Stromal cell of bone marrow (primary cell): ENCODE measurements around the gene NRP1.
"Not testable (repeated sequence)": the region's sequence is repeated elsewhere in the genome, so short reads cannot be mapped to it uniquely, and the experiment has no call there.

Experiments used
- DNase-seq: peaks from one replicate; pipeline ENCODE4 v3.0.0-alpha.2; 2012; ENCODE audit warnings: low read depth

The NRP1 gene

DNA sequence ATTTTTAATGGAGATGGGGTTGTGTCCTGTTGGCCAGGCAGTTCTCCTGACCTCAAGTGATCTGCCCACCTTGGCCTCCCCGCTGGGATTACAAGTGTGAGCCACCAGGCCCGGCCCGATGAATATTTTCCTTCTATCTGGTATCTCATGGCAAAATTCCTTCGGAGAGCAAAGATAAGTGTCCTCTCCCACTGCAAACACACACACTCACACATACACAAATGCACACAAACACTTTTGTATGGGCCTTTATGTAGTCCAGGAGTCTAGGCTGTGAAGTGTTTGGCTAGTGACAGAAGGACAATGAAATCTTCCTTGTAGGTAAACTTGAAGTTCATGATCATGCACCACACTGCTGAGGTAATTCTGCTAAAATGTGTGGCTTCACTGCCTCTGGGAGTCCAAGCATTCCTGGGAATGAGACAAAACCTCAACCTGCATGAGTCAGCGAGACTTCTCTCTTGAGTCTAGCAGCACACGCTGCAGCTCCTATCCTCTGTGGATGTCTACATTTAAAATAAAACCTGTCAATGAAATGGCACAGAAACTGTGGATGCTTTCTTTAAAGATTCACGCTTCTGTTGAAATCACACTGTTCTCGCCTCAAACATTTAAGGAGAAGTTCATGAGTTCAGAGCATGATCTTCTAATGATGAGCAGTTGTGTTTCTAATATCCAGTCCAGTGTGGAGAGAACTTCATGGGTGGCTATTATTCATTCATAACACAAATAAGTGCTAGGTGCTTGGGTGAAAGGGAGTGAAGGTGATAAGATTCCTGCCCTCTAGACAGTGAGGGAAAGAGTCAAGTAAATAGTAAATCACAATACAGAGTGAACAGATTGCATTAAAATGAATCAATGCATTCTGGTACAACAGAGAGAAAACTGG, 96.5 kb downstream of the NRP1 start:
- peak; percentile 72 for DNase-seq

DNA sequence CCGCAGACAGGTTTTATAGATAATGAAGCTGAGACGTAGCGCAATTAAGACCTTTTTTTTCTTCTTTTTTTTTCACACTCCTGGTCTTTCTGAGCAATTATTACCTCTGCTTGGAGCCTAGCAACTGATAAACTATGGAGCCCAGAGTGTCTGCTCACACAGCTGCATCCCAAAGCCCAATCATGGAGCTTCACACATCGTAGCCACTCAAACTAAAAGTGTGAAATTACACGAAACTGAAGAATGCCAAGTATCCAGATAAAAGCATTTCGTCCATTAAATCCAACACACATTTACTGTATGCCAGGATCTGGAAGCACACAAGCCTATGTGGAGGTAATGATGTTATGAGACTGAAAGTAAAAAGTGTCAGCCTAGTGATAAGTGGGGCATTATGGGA, 97.6 kb downstream of the NRP1 start:
- no peak for DNase-seq

DNA sequence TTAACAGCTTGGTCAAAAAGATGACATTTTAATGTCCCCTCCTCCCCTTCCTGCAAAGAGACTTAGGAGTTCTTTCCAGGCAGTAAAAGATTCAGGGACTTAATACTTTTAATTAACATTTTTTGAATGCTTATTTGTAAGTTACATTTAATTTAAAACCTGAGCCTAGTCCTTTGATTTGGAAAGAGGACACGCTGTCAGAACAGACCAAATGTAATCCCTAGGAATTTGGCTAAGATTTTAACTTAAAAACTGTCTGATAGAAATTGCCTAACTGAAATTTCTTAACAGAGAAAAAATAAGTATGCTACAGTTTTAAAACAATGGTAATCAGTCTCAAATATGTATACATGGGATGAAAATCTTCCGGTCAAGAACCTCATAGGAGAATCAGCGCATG, 98.5 kb downstream of the NRP1 start:
- no peak for DNase-seq

DNA sequence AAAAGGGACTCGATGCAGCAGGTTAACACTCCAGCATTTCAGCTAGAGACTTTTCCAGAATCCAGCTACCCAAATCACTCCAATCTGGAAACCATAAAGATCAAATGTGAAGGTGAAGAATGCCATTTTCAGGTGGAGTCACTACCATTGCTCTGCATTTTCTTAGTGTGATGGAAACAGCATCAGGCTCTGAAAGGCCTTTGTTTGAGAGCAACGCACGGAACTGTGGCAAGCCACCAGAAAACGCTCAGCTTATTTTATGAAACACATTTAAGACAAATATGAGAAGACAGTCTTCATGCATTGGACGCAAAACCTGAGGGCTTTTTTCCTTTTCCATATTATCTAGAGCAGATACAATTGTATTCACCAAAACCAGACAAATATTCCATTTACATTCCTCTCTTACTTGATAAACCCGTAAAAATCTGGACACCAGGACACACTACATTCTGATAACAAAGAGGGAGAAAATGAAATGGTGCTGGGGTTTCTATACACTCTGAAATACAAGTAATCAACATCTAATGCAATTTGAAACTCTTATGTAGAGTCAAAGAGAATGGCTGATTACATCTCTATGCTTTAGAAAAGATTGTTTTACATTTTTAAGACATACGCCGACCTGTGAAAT, 99.1 kb downstream of the NRP1 start:
- no peak for DNase-seq

DNA sequence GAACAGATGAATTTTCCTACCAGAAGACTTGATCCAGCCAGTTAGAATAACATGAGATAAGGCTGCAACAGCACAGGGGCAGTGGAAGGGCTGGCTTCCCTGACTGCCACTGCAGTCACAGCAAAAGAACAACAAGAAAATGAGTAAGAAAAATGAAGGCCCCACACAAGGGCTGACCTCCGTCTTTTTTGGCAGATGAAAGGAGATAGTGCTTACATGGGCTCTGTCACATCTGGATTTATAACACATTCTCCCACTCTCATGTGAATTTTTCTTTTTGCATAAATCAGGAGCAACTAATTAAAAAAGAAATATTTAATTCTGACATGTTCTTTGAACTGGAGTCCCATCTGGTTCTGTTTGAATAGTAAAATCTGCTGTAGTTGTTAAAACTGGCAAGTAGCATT, 99.6 kb downstream of the NRP1 start:
- no peak for DNase-seq

DNA sequence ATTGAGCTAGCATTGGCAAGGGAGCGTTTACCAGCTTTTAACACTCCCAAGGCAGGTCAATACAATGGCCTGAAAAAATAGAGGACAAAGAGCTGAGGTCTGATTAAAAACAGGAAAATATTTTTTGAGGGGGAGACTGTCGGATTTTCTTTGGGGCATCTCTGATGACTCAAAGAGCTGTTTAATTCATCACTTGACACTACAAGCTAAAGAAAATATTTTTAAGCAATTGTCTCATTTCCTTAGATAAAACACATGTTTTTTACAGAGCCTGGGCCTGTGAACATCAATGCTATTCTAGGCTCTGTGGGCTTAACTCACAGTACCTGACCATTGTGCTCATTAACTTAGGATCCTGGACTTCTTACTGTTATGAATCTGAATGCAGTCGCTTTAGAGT, 100.8 kb downstream of the NRP1 start:
- DNase-seq, result no peak

DNA sequence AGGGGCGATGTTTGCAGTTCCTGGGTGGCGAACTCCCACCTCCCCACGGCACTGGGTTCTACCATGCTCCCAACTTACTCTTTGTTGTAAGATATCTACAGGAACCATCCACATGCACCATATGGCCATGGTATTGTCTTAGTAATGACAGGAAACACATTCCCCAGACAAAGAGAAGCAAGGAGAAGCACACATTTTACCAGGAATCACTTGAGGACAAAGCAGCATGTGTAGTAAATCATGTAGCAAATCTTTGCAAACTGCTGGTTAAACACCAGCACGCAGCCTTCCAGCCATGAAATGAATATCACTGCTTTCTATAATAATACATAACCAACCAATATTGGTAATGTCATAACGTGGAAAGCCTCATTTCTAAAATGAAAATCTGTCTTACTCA, 101.2 kb downstream of the NRP1 start:
- DNase-seq, result no peak

DNA sequence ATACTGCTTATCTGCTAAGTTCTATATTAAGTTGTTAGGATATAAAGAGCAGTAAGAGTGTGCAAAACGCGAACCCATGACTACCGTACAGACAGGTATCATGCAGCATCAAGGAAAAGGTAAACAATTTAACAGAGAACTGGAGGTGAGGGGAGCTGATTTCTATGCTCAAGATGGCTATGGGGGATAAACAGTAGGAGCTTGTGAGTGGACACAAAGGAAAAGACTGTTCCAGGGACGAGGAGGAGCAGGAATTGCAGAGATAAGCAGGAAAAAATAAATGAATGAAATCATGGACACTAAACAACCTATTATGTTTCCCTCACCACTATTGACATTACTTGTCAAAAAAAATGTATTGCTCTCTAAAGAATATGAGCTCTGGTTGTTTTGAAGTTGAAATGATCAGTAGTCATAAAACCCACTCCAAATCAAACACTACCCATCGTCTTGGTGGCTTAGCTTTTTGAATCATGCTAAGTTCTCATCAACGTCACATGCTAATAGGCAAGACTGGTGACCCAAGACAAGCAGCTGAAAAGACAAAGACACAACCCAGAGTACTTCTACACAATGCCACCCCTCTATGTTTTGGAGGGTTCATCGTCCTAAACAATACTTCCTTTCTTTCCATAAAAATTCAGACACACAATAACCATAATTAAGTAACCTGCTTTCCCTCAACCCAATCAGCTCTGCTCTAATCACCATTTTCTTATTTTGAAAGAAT, 102.7 kb downstream of the NRP1 start:
- DNase-seq, result no peak

DNA sequence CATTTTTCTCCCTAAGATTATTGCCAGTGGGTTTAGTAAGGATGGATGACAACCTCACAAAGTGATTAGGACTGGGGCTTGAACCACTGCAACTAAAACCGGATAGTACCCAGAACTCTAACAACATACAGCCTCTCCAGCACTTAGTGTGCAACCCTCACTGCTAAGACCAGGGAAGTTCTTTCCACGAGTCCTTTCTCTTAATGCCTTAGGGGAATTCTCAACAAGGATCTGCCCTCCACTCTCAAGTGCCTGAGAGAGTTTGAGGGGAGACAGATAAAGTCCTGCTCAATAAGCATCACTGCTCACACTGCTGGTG, 104.6 kb downstream of the NRP1 start:
- no peak for DNase-seq

DNA sequence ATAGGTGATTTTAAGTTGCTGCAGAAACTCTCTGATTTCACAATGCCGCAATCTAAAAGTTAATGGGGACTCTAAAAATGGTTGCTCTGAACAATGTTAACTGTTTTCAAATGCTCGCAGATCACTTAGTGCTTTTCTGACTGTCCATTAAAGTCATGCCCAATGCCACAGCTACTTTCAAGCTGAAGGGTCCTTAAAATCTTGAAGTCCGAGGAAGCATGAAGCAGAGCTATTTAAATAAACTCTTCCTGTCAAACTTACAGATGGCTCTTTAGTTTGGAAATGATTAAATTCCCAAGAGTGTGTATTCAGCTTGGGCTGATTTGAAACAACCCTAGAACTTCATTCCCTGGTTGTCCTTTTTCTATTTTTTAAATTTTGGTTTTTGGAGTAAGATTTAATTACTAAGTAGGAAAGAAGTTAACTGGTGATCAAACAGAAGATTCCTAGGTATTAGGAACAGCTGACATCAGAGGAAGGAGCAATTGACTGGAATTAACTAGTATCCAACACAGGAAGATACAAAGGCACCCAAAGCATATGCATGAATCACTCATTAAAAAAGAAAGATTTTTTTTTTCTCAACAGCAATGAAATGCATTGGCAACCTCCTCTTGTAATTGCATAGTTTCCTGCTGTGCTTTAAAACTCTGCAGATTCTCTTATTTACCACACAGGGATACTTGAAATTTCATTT, 105.1 kb downstream of the NRP1 start:
- no peak for DNase-seq

DNA sequence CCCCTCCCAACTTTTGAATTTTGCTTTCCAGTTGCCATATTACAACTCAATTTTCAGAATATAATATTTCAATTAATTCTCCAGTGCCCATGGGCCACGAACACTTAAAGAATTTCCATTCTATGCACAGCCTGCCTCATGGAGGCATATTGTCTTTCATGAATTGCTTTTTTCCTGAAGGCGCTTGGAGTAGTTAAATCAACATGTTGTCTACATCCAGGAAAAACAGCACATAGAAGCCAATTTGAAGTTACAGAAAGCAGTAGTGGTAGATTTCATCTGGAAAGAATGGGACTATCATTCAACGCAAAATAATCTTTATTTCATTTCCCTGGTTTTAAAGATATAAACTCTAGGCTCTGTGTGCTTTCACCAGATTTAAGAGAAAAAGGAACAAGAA, 106.0 kb downstream of the NRP1 start:
- DNase-seq, result no peak

DNA sequence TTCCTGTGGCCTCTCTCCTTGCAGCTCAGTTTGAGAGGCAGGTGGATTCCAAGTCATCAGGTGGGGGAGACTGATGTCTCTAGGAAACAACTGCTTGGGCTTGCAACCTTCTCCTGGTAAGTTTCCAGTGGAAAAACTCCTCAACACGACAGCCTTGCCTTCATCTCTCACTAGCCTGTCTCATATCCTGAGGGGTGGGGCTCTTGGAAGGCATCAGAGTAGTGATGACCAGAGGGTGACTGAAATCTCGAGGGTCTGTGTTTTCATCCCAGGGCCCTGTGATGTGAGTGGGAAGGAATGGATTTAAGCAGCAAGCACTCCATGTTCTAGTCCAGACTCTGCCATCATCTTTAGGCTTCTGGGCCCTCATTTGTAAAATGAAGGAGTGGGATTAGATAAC, 107.0 kb downstream of the NRP1 start:
- DNase-seq, result no peak

DNA sequence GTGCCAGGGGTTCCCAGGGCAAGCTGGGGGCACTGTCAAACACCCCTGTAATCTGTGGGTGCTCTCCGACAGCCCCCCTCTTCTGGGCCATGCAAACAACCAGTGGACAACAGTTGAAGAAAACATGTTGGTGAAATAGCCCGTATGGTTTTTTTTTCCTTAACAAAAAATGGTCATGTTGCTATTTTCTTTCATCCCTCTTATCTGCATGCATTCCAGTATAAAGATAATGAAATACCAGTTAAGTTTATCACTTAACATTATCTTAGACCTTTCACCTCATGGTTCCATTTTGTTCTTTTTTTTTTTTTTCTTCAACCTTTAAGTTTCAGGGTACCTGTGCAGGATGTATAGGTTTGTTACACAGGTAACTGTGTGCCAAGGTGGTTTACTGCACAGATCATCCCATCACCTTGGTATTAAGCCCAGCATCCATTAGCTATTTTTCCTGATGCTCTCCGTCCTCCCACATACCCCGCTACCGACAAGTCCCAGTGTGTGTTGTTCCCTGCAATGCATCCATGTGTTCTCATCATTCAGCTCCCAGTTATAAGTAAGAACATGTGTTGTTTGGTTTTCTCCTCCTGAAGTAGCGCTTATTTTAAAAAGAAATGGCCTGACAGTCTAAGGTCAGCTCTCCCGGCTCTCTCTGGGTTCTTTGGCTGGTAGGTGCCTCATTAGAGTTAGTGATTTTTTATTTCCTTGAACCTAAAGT, 110.1 kb downstream of the NRP1 start:
- no peak for DNase-seq

DNA sequence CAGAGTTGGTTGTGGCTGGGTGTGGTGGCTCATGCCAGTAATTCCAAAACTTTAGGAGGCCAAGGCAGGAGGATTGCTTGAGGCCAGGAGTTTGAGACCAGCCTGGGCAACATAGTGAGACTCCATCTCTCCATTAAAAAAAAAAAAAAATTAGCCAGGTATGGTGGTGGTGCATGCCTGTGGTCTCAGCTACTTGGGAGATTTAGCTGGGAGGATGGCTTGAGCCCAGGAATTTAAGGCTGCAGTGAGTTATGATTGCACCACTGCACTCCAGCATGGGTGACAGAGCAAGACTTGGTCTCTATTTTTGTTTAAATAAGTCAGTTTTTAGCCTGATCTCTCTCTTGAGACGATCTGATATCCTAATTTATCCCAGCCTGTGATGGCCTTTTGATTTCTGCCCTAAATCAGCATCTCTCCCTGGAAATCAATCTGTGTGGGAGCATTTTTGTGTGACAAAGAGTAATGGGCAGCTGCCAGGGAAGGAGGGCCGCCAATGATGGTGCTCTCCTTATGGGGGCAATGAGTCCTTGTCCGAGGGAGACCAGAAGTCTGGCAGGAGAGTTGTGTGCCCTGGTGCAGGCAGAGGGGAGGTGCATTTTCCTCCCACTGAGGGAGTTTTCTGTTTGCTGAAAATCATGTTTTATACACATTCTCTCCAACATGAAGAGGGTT, 111.0 kb downstream of the NRP1 start:
- no peak for DNase-seq

DNA sequence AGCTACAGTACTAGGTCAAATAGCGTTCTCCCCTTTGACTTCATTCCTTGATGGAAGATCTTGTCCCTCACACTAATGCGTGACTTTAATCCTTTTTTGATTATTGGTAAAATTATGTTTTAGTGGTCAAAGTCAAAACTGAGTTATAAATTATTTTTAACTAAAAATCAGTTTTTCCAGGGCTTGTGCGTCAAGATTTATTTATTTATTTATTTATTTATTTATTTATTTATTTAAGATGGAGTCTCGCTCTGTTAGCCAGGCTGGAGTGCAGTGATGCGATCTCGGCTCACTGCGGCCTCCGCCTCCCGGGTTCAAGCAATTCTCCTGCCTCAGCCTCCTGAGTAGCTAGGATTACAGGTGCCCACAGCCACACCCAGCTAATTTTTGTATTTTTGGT, 112.2 kb downstream of the NRP1 start:
- not testable (repeated sequence) for DNase-seq

DNA sequence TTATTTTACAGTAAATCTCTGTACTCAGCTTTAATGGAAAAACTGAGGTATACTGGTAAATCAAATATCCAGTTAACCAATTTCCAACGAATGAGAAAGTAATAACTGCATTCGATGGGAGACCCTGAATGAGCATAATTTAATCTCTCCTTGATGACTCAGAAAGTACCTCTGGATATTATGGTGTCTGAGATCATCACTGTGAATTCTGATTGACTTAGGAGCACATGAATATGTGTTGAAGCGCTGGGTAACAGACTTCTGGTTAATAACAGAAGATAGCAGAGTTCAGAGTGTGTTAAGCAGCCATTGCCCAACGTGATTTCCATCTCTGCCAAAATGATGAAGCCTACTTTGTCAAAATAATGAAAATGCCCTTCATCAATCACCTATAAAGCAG, 116.6 kb downstream of the NRP1 start:
- no peak for DNase-seq

DNA sequence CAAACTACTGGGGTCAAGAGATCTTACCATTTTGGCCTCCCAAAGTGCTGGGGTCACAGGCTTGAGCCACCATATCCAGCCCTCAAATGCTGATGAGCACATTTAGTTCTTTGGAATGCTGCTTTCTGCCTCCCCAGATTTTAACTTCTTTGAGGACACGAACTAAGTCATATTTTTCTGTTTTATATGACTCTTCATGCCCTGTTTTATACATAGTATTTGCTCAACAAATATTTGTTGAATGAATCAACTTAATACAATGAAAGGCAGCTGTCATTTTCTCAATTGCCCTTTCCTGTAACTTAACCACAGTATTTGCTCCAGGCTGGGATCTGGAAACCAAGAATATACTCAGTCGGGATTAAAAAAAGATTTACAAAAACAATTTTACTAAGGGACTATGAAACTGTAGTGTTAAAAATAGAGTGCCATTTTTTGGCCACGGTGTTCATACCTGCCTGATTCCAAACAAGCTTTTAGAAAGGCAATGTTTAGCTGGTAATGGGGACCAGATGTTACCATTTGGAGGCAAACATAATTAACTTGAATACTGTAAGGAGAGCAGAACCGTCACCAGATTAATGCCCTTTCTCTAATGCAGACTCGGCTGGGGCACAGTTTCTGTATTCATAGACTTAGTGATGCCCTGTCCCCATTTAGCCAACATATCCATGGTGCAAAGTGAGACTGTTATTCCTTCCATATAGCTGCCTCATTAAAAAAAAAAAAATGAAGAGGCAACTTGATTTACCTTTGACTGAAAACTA, 117.6 kb downstream of the NRP1 start:
- DNase-seq, result no peak

DNA sequence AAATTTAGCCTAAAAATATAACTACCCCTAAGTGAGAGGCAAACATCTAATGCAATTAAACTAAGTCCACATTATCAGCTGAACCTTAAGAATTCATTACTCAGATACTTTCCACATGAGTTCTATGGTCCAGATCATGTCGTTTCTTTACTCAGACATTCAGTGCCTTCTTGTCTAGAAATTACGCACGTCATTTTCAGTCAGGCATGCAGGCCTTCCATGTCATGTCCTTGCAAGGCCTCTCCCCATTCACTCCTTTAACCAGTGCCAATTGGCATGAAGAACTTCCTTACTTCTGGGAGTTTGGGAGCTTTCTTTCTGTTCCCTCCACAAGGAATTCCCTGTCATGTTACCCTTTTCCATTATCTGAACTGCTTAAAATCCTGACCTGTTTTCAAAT, 118.8 kb downstream of the NRP1 start:
- peak; percentile 33 for DNase-seq

DNA sequence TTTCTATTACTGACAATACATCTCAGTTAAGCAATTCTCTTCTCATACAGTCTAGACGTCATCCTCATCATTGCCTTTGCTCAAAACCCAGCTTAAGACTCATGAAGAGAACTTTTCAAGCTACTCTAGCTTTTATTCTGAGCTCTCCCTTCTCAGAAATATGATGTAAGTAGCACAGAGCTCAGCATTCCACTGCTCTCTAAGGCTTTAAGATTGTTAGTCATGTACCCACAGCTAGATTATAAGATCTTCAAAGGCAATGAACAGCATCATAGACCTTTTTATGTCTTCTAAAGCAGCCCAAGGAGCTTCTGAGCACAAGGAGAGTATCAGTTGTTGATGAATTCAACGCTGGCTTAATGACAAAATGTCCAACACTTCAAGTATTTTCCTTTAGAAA, 119.3 kb downstream of the NRP1 start:
- DNase-seq, result peak; percentile 87

DNA sequence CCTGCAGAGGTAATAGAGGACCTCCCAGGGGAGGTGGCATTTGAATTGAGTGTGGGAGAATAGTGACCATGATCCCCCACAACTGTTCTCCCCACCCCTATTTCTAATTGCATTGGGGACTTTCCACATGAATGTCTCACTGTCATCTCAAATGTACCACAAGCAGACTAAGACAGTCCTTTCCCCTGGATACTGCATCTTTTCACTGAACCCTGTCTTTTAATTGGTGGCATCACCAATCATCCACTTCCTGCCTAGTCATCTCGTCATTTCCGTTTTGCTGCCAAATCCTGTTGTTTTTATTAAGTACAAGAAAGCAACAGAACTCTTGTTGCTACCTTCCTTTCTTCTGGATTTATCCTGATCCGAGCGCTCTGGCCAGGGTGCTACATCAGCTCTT, 120.3 kb downstream of the NRP1 start:
- no peak for DNase-seq
